ENCODE results near the gene PLSCR5.

The PLSCR5 gene

GRCh38 chr3:146546366-146546965 is 58.7 kb downstream of the PLSCR5 start:
- DNase-seq (ENCODE audit: low spot score in 2 of 2): no peak
- in situ Hi-C loops (cut with MboI; ENCODE audit: low sequenced_read_pairs): no loop called here

GRCh38 chr3:146544929-146545528 is 60.1 kb downstream of the PLSCR5 start:
- Histone ChIP-seq H3K27me3 (ENCODE audit: low read depth) (no peaks in the 10 kb centered on the region), H3K4me3 (peak overlapping the region; percentile 69), H3K9me3 (no peaks in the 10 kb centered on the region), H3K36me3 (replicated peaks) (peaks cover 7% of the 10 kb centered on the region; the same call in 1 of the 2 replicates), H3K4me1 (peaks cover 20% of the 10 kb centered on the region)
- in situ Hi-C loops (cut with MboI; ENCODE audit: low sequenced_read_pairs): no loop called here
- DNase-seq (ENCODE audit: low spot score in 2 of 2): no peak

More at GRCh38 chr3:146546366-146546965, 58.7 kb downstream of the PLSCR5 start:
- Histone ChIP-seq H3K27me3 (ENCODE audit: low read depth) (no peaks in the 10 kb centered on the region), H3K36me3 (replicated peaks) (peaks cover 2% of the 10 kb centered on the region; the same call in 1 of the 2 replicates), H3K4me3 (no peak overlapping the region), H3K4me1 (peaks cover 28% of the 10 kb centered on the region), H3K9me3 (no peaks in the 10 kb centered on the region)

- in situ Hi-C loops (cut with MboI; ENCODE audit: low sequenced_read_pairs): no loop called here
- no peaks in the 10 kb centered on the region for H3K9me3 ChIP-seq
- H3K4me3 ChIP-seq: peak within 1 kb of the TSS; percentile 69
- H3K4me1 ChIP-seq: peaks cover 16% of the 10 kb centered on the region
- H3K36me3 ChIP-seq (replicated peaks): peaks cover 7% of the 10 kb centered on the region; the same call in 1 of the 2 replicates
- no peaks in the 10 kb centered on the region for H3K27me3 ChIP-seq (ENCODE audit: low read depth)
- DNase-seq (ENCODE audit: low spot score in 2 of 2): peak; percentile 95
Measured at GRCh38 chr3:146544002-146544928, 60.9 kb downstream of the PLSCR5 start, which contains the start of gene PLSCR1. TSS of gene PLSCR1 (minus strand) at chr3:146544607. CDS start at chr3:146536552, 8,055 bp downstream.

DNA sequence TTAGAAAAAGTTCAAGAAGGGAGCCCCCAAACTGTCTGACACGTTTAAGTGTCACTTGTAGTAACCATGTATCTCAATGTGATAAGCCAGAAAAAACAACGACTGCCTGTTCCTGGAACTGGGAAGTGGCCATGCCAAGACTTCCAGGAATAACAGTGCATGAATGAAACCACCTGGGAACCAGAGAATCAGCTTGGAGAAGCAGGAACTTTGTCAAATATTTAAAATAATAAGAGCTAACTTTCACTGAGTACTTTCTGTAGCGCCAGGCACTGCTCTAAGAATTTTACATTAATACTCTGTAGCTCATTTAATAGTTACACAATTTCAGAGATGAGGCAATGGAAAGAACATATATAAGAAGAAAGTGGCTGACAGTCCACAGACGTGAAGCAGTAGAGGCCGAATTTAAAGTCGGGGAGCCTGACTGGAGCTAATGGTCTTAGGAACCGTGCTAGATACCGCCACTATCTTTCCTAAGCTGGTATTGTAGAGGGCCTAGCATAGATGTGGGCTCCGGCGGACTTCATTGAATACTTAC is 61.6 kb downstream of the PLSCR5 start:
- in situ Hi-C loops (cut with MboI; ENCODE audit: low sequenced_read_pairs): no loop called here
- Histone ChIP-seq H3K36me3 (replicated peaks) (peaks cover 7% of the 10 kb centered on the region; the same call in 1 of the 2 replicates), H3K4me3 (peak overlapping the region; percentile 69), H3K9me3 (no peaks in the 10 kb centered on the region), H3K27me3 (ENCODE audit: low read depth) (no peaks in the 10 kb centered on the region), H3K4me1 (peaks cover 16% of the 10 kb centered on the region)
- DNase-seq (ENCODE audit: low spot score in 2 of 2): no peak

- Histone ChIP-seq H3K4me1 (peaks cover 16% of the 10 kb centered on the region), H3K4me3 (peak overlapping the region; percentile 69), H3K36me3 (replicated peaks) (peaks cover 7% of the 10 kb centered on the region; the same call in 1 of the 2 replicates), H3K27me3 (ENCODE audit: low read depth) (no peaks in the 10 kb centered on the region), H3K9me3 (no peaks in the 10 kb centered on the region)
- DNase-seq (ENCODE audit: low spot score in 2 of 2): no peak
- in situ Hi-C loops (cut with MboI; ENCODE audit: low sequenced_read_pairs): no loop called here
Measured at GRCh38 chr3:146542978-146543377, 62.2 kb downstream of the PLSCR5 start.

GRCh38 chr3:146542179-146542578 is 63.0 kb downstream of the PLSCR5 start:
- no peaks in the 10 kb centered on the region for H3K9me3 ChIP-seq
- no peak overlapping the region for H3K4me3 ChIP-seq
- H3K4me1 ChIP-seq: peaks cover 16% of the 10 kb centered on the region
- peaks cover 7% of the 10 kb centered on the region; the same call in 1 of the 2 replicates for H3K36me3 ChIP-seq (replicated peaks)
- no peak for DNase-seq (ENCODE audit: low spot score in 2 of 2)
- in situ Hi-C loops (cut with MboI; ENCODE audit: low sequenced_read_pairs): no loop called here
- H3K27me3 ChIP-seq (ENCODE audit: low read depth): no peaks in the 10 kb centered on the region

- H3K36me3 ChIP-seq (replicated peaks): peaks cover 7% of the 10 kb centered on the region; the same call in 1 of the 2 replicates
- H3K27me3 ChIP-seq (ENCODE audit: low read depth): no peaks in the 10 kb centered on the region
- DNase-seq (ENCODE audit: low spot score in 2 of 2): no peak
- H3K4me3 ChIP-seq: no peak overlapping the region
- H3K4me1 ChIP-seq: peaks cover 16% of the 10 kb centered on the region
- in situ Hi-C loops (cut with MboI; ENCODE audit: low sequenced_read_pairs): no loop called here
- no peaks in the 10 kb centered on the region for H3K9me3 ChIP-seq
Measured at GRCh38 chr3:146540978-146541377, 64.2 kb downstream of the PLSCR5 start.

GRCh38 chr3:146540236-146540635 is 64.9 kb downstream of the PLSCR5 start:
- no peaks in the 10 kb centered on the region for H3K9me3 ChIP-seq
- DNase-seq (ENCODE audit: low spot score in 2 of 2): no peak
- in situ Hi-C loops (cut with MboI; ENCODE audit: low sequenced_read_pairs): no loop called here
- H3K4me3 ChIP-seq: no peak overlapping the region
- peaks cover 16% of the 10 kb centered on the region for H3K4me1 ChIP-seq
- H3K27me3 ChIP-seq (ENCODE audit: low read depth): no peaks in the 10 kb centered on the region
- peaks cover 7% of the 10 kb centered on the region; the same call in 1 of the 2 replicates for H3K36me3 ChIP-seq (replicated peaks)

DNA sequence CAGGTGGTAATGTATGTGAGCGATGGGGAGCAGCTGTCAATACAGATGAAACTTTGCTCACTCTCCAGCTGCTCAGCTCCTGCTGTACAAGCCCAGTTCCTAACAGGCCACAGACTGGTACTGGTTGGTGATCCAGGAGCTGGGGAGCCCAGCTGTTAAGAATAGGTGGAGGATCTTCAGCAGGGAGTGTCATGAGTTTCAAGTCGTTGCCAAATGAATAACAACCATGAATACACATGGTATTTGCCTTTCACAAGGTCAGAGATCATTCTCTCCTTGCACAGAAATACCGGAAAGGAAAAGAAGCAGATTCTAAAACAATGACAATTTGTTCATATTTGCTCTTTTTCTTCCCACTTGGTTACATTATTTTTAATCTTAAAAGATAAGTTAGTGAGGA is 65.8 kb downstream of the PLSCR5 start:
- DNase-seq (ENCODE audit: low spot score in 2 of 2): no peak
- Histone ChIP-seq H3K36me3 (replicated peaks) (peaks cover 7% of the 10 kb centered on the region; the same call in 1 of the 2 replicates), H3K4me3 (no peak overlapping the region), H3K27me3 (ENCODE audit: low read depth) (no peaks in the 10 kb centered on the region), H3K4me1 (peaks cover 12% of the 10 kb centered on the region), H3K9me3 (no peaks in the 10 kb centered on the region)
- in situ Hi-C loops (cut with MboI; ENCODE audit: low sequenced_read_pairs): no loop called here

- H3K9me3 ChIP-seq: no peaks in the 10 kb centered on the region
- no peak overlapping the region for H3K4me3 ChIP-seq
- in situ Hi-C loops (cut with MboI; ENCODE audit: low sequenced_read_pairs): no loop called here
- no peak for DNase-seq (ENCODE audit: low spot score in 2 of 2)
- H3K4me1 ChIP-seq: peaks cover 3% of the 10 kb centered on the region
- H3K36me3 ChIP-seq (replicated peaks): peaks cover 7% of the 10 kb centered on the region; the same call in 1 of the 2 replicates
- no peaks in the 10 kb centered on the region for H3K27me3 ChIP-seq (ENCODE audit: low read depth)
Measured at GRCh38 chr3:146537603-146538002, 67.5 kb downstream of the PLSCR5 start.

GRCh38 chr3:146536681-146537080 is 68.5 kb downstream of the PLSCR5 start:
- no peaks in the 10 kb centered on the region for H3K9me3 ChIP-seq
- H3K4me3 ChIP-seq: no peak overlapping the region
- H3K36me3 ChIP-seq (replicated peaks): peaks cover 7% of the 10 kb centered on the region; the same call in 1 of the 2 replicates
- in situ Hi-C loops (cut with MboI; ENCODE audit: low sequenced_read_pairs): no loop called here
- no peaks in the 10 kb centered on the region for H3K4me1 ChIP-seq
- H3K27me3 ChIP-seq (ENCODE audit: low read depth): no peaks in the 10 kb centered on the region
- DNase-seq (ENCODE audit: low spot score in 2 of 2): no peak

Data from HAP-1 (cell line).